H1 (cell line): ENCODE data around the gene PNLIPRP1. TPM values are rescaled to one million over a fixed set of nuclear protein-coding genes. Genes with fewer than 3 reads are reported as not detected.

Experiments
- CTCF ChIA-PET: fragments of 300-600 bp; sonication (Branson Sonifier 250); formaldehyde crosslinking; loops from one replicate; lab custom pipeline; 2021; ENCODE audit not compliant: partially characterized antibody; lab: Charles Lee
- POLR2A ChIA-PET: fragments of 300-600 bp; sonication (Branson Sonifier 250); formaldehyde crosslinking; loops from one replicate; lab custom pipeline; 2021; ENCODE audit warnings: inconsistent platforms; ENCODE audit not compliant: partially characterized antibody; lab: Charles Lee
- DNase-seq, 2 experiments: peaks; one replicate each; pipeline versions ENCODE4 v3.0.0 to v3.0.0-alpha.2; 2010 to 2022; ENCODE audit warnings: low spot score in 2 of 2, low read depth in 1 of 2, mixed read lengths in 1 of 2
- FAIRE-seq: peaks from 2 replicates; lab custom pipeline; 2011; peaks lifted over from hg19 to GRCh38; lab: Jason Lieb, UNC
- H2AFZ ChIP-seq: 2 replicates; pipeline ENCODE4 v1.8.1; 2012; ENCODE audit warnings: low read length, inconsistent platforms
- H2AK5ac ChIP-seq: 2 replicates; pipeline ENCODE4 v1.6.1; 2013; ENCODE audit warnings: low read depth, low read length
- H2BK120ac ChIP-seq: replicated peaks from 2 replicates; pipeline ENCODE3; 2013; ENCODE audit warnings: low read depth, low read length, inconsistent platforms
- H2BK12ac ChIP-seq: 2 replicates; pipeline ENCODE4 v1.6.1; 2013; ENCODE audit warnings: low read depth, low read length
- H2BK15ac ChIP-seq: 2 replicates; pipeline ENCODE4 v1.6.1; 2013; ENCODE audit warnings: low read length
- H2BK20ac ChIP-seq: 2 replicates; pipeline ENCODE4 v1.6.1; 2013; ENCODE audit warnings: low read length
- H2BK5ac ChIP-seq: 2 replicates; pipeline ENCODE4 v1.6.1; 2013; ENCODE audit warnings: low read depth, low read length
- H3K14ac ChIP-seq: 2 replicates; pipeline ENCODE4 v1.6.1; 2013; ENCODE audit warnings: inconsistent platforms; ENCODE audit not compliant: insufficient read length
- H3K18ac ChIP-seq: 2 replicates; pipeline ENCODE4 v1.6.1; 2013; ENCODE audit warnings: low read length; ENCODE audit errors: extremely low read depth
- H3K23ac ChIP-seq: 2 replicates; pipeline ENCODE4 v1.6.1; 2013; ENCODE audit warnings: inconsistent platforms; ENCODE audit not compliant: insufficient read length
- H3K23me2 ChIP-seq: 2 replicates; pipeline ENCODE4 v1.6.1; 2013; ENCODE audit warnings: low read depth, low read length
- H3K27ac ChIP-seq: 2 replicates; pipeline ENCODE4 v1.6.1; 2011; ENCODE audit warnings: low read depth, low read length, inconsistent platforms
- H3K27me3 ChIP-seq, 4 experiments: replicated peaks in 1 of 4; 1 replicate in 1 of 4; 2 replicates in 3 of 4; pipeline versions ENCODE4 v1.6.1 to v1.8.1; 2011 to 2013; ENCODE audit warnings: low read length in 3 of 4, mild to moderate bottlenecking in 3 of 4, inconsistent platforms in 2 of 4, mixed read lengths in 2 of 4, moderate library complexity in 1 of 4; ENCODE audit not compliant: control insufficient read depth in 3 of 4, insufficient read depth in 3 of 4; ENCODE audit errors: extremely low read depth in 1 of 4
- H3K36me3 ChIP-seq, 4 experiments: 2 replicates each; pipeline versions ENCODE4 v1.6.1 to v1.8.1; 2011 to 2013; ENCODE audit warnings: mild to moderate bottlenecking in 4 of 4, low read length in 3 of 4, moderate library complexity in 2 of 4, control low read depth in 1 of 4, inconsistent platforms in 1 of 4; ENCODE audit not compliant: insufficient read depth in 4 of 4, control insufficient read depth in 2 of 4
- H3K4ac ChIP-seq: replicated peaks from 2 replicates; pipeline ENCODE3; 2013; ENCODE audit warnings: low read length, low read depth, mixed read lengths, inconsistent platforms; ENCODE audit not compliant: insufficient read length
- H3K4me1 ChIP-seq, 4 experiments: replicated peaks in 1 of 4; 1 replicate in 1 of 4; 2 replicates in 3 of 4; pipeline versions ENCODE4 v1.6.1 to v1.8.1; 2011 to 2013; ENCODE audit warnings: low read length in 3 of 4, inconsistent platforms in 2 of 4, mixed read lengths in 1 of 4; ENCODE audit not compliant: insufficient read depth in 4 of 4, control insufficient read depth in 3 of 4
- H3K4me2 ChIP-seq, 2 experiments: 2 replicates each; pipeline versions ENCODE4 v1.6.1 to v1.8.1; 2011 to 2013; ENCODE audit warnings: low read depth in 2 of 2, low read length in 2 of 2, control low read depth in 1 of 2, inconsistent platforms in 1 of 2, mild to moderate bottlenecking in 1 of 2; ENCODE audit not compliant: insufficient read depth in 1 of 2
- H3K4me3 ChIP-seq, 4 experiments: fragments of 200-600, 300-600 bp in 1 of 4; sonication (generic), shearing (Covaris generic), sonication (Bioruptor Twin) in 1 of 4; 2 replicates each; pipeline versions ENCODE4 v1.5.1 to v1.8.1; 2011 to 2016; ENCODE audit warnings: low read length in 4 of 4, low read depth in 3 of 4, control low read depth in 2 of 4, inconsistent platforms in 2 of 4, mild to moderate bottlenecking in 2 of 4, mixed read lengths in 1 of 4, moderate library complexity in 1 of 4; ENCODE audit not compliant: insufficient read depth in 2 of 4; ENCODE audit errors: extremely low read depth in 1 of 4
- H3K56ac ChIP-seq: replicated peaks from 2 replicates; pipeline ENCODE3; 2013; ENCODE audit warnings: low read depth, mild to moderate bottlenecking, mixed read lengths, low read length, inconsistent platforms; ENCODE audit not compliant: insufficient read length
- H3K79me1 ChIP-seq: 2 replicates; pipeline ENCODE4 v1.6.1; 2013; ENCODE audit warnings: low read depth, low read length, control low read depth
- H3K79me2 ChIP-seq, 2 experiments: 2 replicates each; pipeline versions ENCODE4 v1.6.1 to v1.8.1; 2012 to 2013; ENCODE audit warnings: low read length in 2 of 2, mild to moderate bottlenecking in 2 of 2, inconsistent platforms in 1 of 2; ENCODE audit not compliant: insufficient read depth in 2 of 2, control insufficient read depth in 1 of 2
- H3K9ac ChIP-seq, 4 experiments: replicated peaks in 1 of 4; 1 replicate in 1 of 4; 2 replicates in 3 of 4; pipeline versions ENCODE4 v1.6.1 to v1.8.1; 2011 to 2013; ENCODE audit warnings: low read depth in 3 of 4, low read length in 3 of 4, control low read depth in 2 of 4, mild to moderate bottlenecking in 2 of 4, moderate library complexity in 2 of 4, inconsistent platforms in 1 of 4; ENCODE audit errors: extremely low read depth in 1 of 4
- H3K9me3 ChIP-seq, 2 experiments: 2 replicates each; pipeline versions ENCODE4 v1.6.1 to v1.8.1; 2012 to 2013; ENCODE audit warnings: mild to moderate bottlenecking in 2 of 2, moderate library complexity in 2 of 2, control low read depth in 1 of 2, inconsistent platforms in 1 of 2, low read depth in 1 of 2, low read length in 1 of 2, mixed read lengths in 1 of 2; ENCODE audit not compliant: insufficient read depth in 2 of 2
- H4K20me1 ChIP-seq, 2 experiments: replicated peaks in 1 of 2; 2 replicates each; pipeline versions ENCODE3 to v1.8.1; 2011 to 2013; ENCODE audit warnings: inconsistent platforms in 2 of 2, low read length in 2 of 2, mild to moderate bottlenecking in 1 of 2; ENCODE audit not compliant: insufficient read depth in 2 of 2, control insufficient read depth in 1 of 2
- H4K5ac ChIP-seq: 2 replicates; pipeline ENCODE4 v1.6.1; 2013; ENCODE audit warnings: low read length, low read depth, mixed read lengths, inconsistent platforms; ENCODE audit not compliant: insufficient read length
- H4K8ac ChIP-seq: 2 replicates; pipeline ENCODE4 v1.8.0; 2013; ENCODE audit warnings: mild to moderate bottlenecking, moderate library complexity, low read length, inconsistent platforms; ENCODE audit not compliant: insufficient read depth; ENCODE audit errors: extremely low read depth
- H4K91ac ChIP-seq: replicated peaks from 2 replicates; pipeline ENCODE3; 2013; ENCODE audit warnings: low read length, mixed read lengths, inconsistent platforms; ENCODE audit not compliant: insufficient read length
- CHD1 ChIP-seq: IDR thresholded peaks from 2 replicates; pipeline ENCODE4 v1.6.1; 2012; ENCODE audit warnings: low read depth, low read length, improper control_type of control experiment
- CHD2 ChIP-seq: IDR thresholded peaks from 2 replicates; pipeline ENCODE4 v1.6.1; 2012; ENCODE audit warnings: low read length, improper control_type of control experiment
- EP300 ChIP-seq, 2 experiments: IDR thresholded peaks; 1 replicate in 1 of 2; 2 replicates in 1 of 2; pipeline ENCODE4 v1.6.1; 2011 to 2012; ENCODE audit warnings: low read depth in 2 of 2, low read length in 2 of 2, mild to moderate bottlenecking in 2 of 2, borderline replicate concordance in 1 of 2, inconsistent platforms in 1 of 2, moderate library complexity in 1 of 2
- FOSL1 ChIP-seq: IDR thresholded peaks from 2 replicates; pipeline ENCODE4 v1.6.1; 2011; ENCODE audit warnings: mild to moderate bottlenecking, low read depth, low read length, moderate library complexity; ENCODE audit not compliant: insufficient read depth
- GTF2F1 ChIP-seq: IDR thresholded peaks from 2 replicates; pipeline ENCODE4 v1.6.1; 2012; ENCODE audit warnings: low read depth, low read length, improper control_type of control experiment, borderline replicate concordance
- HDAC2 ChIP-seq, 2 experiments: fragments of 300-600 bp in 1 of 2; sonication (generic) in 1 of 2; IDR thresholded peaks; 2 replicates each; pipeline ENCODE4 v1.6.1; 2011 to 2012; ENCODE audit warnings: low read depth in 2 of 2, low read length in 2 of 2, mild to moderate bottlenecking in 2 of 2, moderate library complexity in 2 of 2, borderline replicate concordance in 1 of 2, inconsistent platforms in 1 of 2
- RAD21 ChIP-seq, 2 experiments: IDR thresholded peaks in 1 of 2; conservative IDR thresholded peaks in 1 of 2; 2 replicates each; pipeline ENCODE4 v1.6.1; 2011; ENCODE audit warnings: low read depth in 2 of 2, low read length in 2 of 2, improper control_type of control experiment in 1 of 2, inconsistent platforms in 1 of 2, mild to moderate bottlenecking in 1 of 2, moderate library complexity in 1 of 2
- TBP ChIP-seq: IDR thresholded peaks from 2 replicates; pipeline ENCODE4 v1.6.1; 2011; ENCODE audit warnings: low read depth, low read length, improper control_type of control experiment
- YY1 ChIP-seq: IDR thresholded peaks from 2 replicates; pipeline ENCODE4 v1.6.1; 2011; ENCODE audit warnings: low read depth, mild to moderate bottlenecking, low read length
- WGBS, 2 experiments: shearing (Covaris generic) in 1 of 2; methylation state at CpG; one replicate each; pipeline versions ENCODE4 v1.1.6 to v1.1.7; 2013 to 2015; ENCODE audit warnings: low lambda C conversion rate in 2 of 2, mixed read lengths in 2 of 2, inconsistent platforms in 1 of 2, low coverage in 1 of 2, missing lambda C conversion rate in 1 of 2; ENCODE audit not compliant: insufficient replicate concordance in 2 of 2, insufficient coverage in 1 of 2, insufficient read length in 1 of 2; ENCODE audit errors: extremely low coverage in 1 of 2, missing lambda C conversion rate in 1 of 2; 5-methylcytosine and 5-hydroxymethylcytosine counted together
- polyA plus RNA-seq, 7 experiments: library from polyadenylated mRNA; depleted of rRNA in 3 of 7; stranded (reverse) in 5 of 7; unstranded in 2 of 7; fragments of >200 nt in 5 of 7; fragments of 200-250 nt in 2 of 7; gene quantifications; 1 replicate in 5 of 7; 2 replicates in 1 of 7; 4 replicates in 1 of 7; pipeline versions ENCODE4 v1.2.1 to v1.2.3, GENCODE V29; 2011 to 2013; ENCODE audit warnings: missing spikeins in 2 of 7, mixed read lengths in 2 of 7
- total RNA-seq: library from RNA; stranded (reverse); fragmentation: NEBNext Ultra II Directional; extraction: Animal tissue kit (Norgen Biotek cat#: 25700); gene quantifications from 2 replicates; pipeline ENCODE4 v1.2.1, GENCODE V29; 2021
- TF ChIP-seq, protein P1 (sequence below), 3 experiments: IDR thresholded peaks; 1 replicate in 2 of 3; 2 replicates in 1 of 3; pipeline versions ENCODE4 v1.5.1 to v1.6.1; 2011; ENCODE audit warnings: low read length in 3 of 3, mild to moderate bottlenecking in 3 of 3, inconsistent platforms in 2 of 3, low read depth in 1 of 3, moderate library complexity in 1 of 3; ENCODE audit not compliant: insufficient read depth in 1 of 3; ENCODE audit errors: control extremely low read depth in 1 of 3

Gene PNLIPRP1
- total and polyA plus RNA-seq, 2 of the 8 experiments (the other 6 are each of a cell fraction or from before 2014, with no cell fraction given): not detected

DNA sequence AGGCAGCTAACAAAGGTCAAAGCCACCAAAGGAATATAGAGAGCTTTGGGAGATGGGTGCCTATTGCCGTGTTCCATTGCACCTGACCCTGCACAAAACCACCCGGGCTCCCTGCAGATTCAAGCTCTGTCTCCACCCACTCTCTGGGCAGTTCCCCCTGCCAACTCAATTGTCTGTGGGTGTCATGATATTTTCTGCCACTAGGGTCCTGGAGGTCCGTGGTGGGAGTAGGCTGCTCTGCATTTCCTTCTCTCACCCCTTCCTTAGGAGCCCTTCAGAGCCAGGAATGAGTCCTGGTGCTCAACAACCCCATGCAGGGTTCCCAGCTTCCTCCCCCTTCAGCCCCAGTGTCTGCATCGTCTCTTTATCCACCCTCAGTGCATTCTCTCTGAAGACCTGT lies 64.1 kb downstream of the PNLIPRP1 start:
- DNase-seq: no peak
- no peak overlapping the region for H4K5ac ChIP-seq
- no peak overlapping the region for H2AFZ ChIP-seq
- no peaks in the 10 kb centered on the region; the same call in 1 of the 2 replicates for H3K23me2 ChIP-seq
- no peak overlapping the region for H3K27ac ChIP-seq
- no peak overlapping the region for H2BK20ac ChIP-seq
- no peaks in the 10 kb centered on the region for H3K27me3 ChIP-seq
- no peak overlapping the region for H3K14ac ChIP-seq
- H3K79me2 ChIP-seq: no peaks in the 10 kb centered on the region
- H3K18ac ChIP-seq: no peak overlapping the region
- peak; percentile 57 for FAIRE-seq
- H4K91ac ChIP-seq: no peak overlapping the region
- no peaks in the 10 kb centered on the region for H3K36me3 ChIP-seq
- WGBS, 2 experiments: 65% methylated on average over 4 of the region's 4 CpGs; no CpG with 5 or more reads in 1 of the 2 experiments
- no peaks in the 10 kb centered on the region for H3K79me1 ChIP-seq
- no peaks in the 10 kb centered on the region for H4K20me1 ChIP-seq
- ChIA-PET CTCF (interaction anchor here (0.5 to 7.6 kb wide), 38 partner anchors 9 to 540 kb away, joined by 3 to 66 read pairs (median 4); partner anchors contain the start of gene HSPA12A), POLR2A (interaction anchor here (1.1 to 1.2 kb wide), 2 partner anchors 9 to 14 kb away, joined by 3 to 4 read pairs; no protein-coding TSS in a partner anchor)
- H3K23ac ChIP-seq: no peak overlapping the region
- no peaks in the 10 kb centered on the region for H3K4me1 ChIP-seq
- peak overlapping the region; percentile 16; the same call in 1 of the 2 replicates for H4K8ac ChIP-seq
- H2BK5ac ChIP-seq: no peak overlapping the region
- H2AK5ac ChIP-seq: no peak overlapping the region
- H3K4me3 ChIP-seq: no peak overlapping the region
- no peak overlapping the region for H2BK15ac ChIP-seq
- H3K9ac ChIP-seq: no peak overlapping the region
- H2BK12ac ChIP-seq: no peak overlapping the region
- no peak overlapping the region for H3K56ac ChIP-seq
- no peak overlapping the region for H3K4ac ChIP-seq
- H2BK120ac ChIP-seq: no peak overlapping the region
- H3K4me2 ChIP-seq: no peak overlapping the region
- H3K9me3 ChIP-seq: no peaks in the 10 kb centered on the region
- TF ChIP-seq FOSL1 (no peak), TBP (no peak), CHD2 (no peak), GTF2F1 (no peak), YY1 (no peak), EP300 (IDR thresholded peaks at IDR 0.05; ENCODE audit: borderline replicate concordance in 1 of 2, low read depth in 2 of 2, low read length in 2 of 2) (no peak), RAD21 (IDR thresholded peaks at IDR 0.05 in 1 of 2, conservative IDR thresholded peaks at IDR 0.05 in 1 of 2; ENCODE audit: low read depth in 2 of 2, low read length in 2 of 2) (peak; percentile 37 to 42), HDAC2 (IDR thresholded peaks at IDR 0.05; ENCODE audit: borderline replicate concordance in 1 of 2, low read depth in 2 of 2, low read length in 2 of 2) (0 out of 4 replicates have a peak, but pooled peaks of 1 of the 2 experiments have one; percentile 60), CHD1 (no peak)
- TF ChIP-seq, protein P1, sequence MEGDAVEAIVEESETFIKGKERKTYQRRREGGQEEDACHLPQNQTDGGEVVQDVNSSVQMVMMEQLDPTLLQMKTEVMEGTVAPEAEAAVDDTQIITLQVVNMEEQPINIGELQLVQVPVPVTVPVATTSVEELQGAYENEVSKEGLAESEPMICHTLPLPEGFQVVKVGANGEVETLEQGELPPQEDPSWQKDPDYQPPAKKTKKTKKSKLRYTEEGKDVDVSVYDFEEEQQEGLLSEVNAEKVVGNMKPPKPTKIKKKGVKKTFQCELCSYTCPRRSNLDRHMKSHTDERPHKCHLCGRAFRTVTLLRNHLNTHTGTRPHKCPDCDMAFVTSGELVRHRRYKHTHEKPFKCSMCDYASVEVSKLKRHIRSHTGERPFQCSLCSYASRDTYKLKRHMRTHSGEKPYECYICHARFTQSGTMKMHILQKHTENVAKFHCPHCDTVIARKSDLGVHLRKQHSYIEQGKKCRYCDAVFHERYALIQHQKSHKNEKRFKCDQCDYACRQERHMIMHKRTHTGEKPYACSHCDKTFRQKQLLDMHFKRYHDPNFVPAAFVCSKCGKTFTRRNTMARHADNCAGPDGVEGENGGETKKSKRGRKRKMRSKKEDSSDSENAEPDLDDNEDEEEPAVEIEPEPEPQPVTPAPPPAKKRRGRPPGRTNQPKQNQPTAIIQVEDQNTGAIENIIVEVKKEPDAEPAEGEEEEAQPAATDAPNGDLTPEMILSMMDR (IDR thresholded peaks at IDR 0.05; ENCODE audit: control extremely low read depth in 1 of 3, insufficient read depth in 1 of 3, low read depth in 1 of 3, low read length in 3 of 3): peak; percentile 43 to 66 (median 47)
